Left lung (tissue), 10 donors: ENCODE data around the gene GLDN. TPM values are rescaled to one million over a fixed set of nuclear protein-coding genes. Genes with fewer than 3 reads are reported as not detected.
A peak's percentile ranks its signal among the peaks of the same experiment; 100 is the strongest.

Experiments used
- ATAC-seq: fragments of 200-7000 bp; cut with Tn5 transposase; one replicate; pipeline ENCODE4 v1.9.1; 2020; ENCODE audit warnings: moderate library complexity
- DNase-seq, 4 donors: peaks; one replicate each; pipeline ENCODE4 v3.0.0-alpha.2; 2013 to 2020
- H3K27ac ChIP-seq, 2 donors: fragments of 200-600 bp; sonication (generic) in 1 of 2; one replicate each; pipeline versions ENCODE4 v1.5.0 to v1.8.0; 2020 to 2021
- H3K27me3 ChIP-seq, 2 donors: fragments of 200-600 bp; sonication (generic) in 1 of 2; one replicate each; pipeline versions ENCODE4 v1.5.0 to v1.8.0; 2020 to 2021
- H3K36me3 ChIP-seq, 2 donors: fragments of 200-600 bp; sonication (generic) in 1 of 2; one replicate each; pipeline versions ENCODE4 v1.5.0 to v1.8.0; 2020 to 2021
- H3K4me1 ChIP-seq, 2 donors: fragments of 200-600 bp; one replicate each; pipeline ENCODE4 v1.8.0; 2021
- H3K4me3 ChIP-seq, 2 donors: fragments of 200-600 bp; sonication (generic) in 1 of 2; one replicate each; pipeline versions ENCODE4 v1.5.0 to v1.8.0; 2020 to 2021; ENCODE audit warnings: mild to moderate bottlenecking in 1 of 2
- H3K9me3 ChIP-seq, 2 donors: fragments of 200-600 bp; sonication (generic) in 1 of 2; one replicate each; pipeline versions ENCODE4 v1.5.0 to v1.8.0; 2020 to 2021
- CTCF ChIP-seq, 2 donors: fragments of 200-600 bp; sonication (generic) in 1 of 2; IDR thresholded peaks; one replicate each; pipeline versions ENCODE4 v1.5.0 to v1.8.0; 2021; ENCODE audit warnings: antibody characterized with exemption in 2 of 2
- intact Hi-C, 2 donors: fragments of 100-400 bp; cut with DNase I; formaldehyde crosslinking; loops; one replicate each; pipeline versions ENCODE4 v1.11.2 to v1.14.2; 2022
- polyA plus RNA-seq, 6 donors: library from polyadenylated mRNA; unstranded; fragments of 120-200 nt; gene quantifications; one replicate each; pipeline ENCODE4 v1.2.1, GENCODE V29; 2013; ENCODE audit not compliant: insufficient read length in 6 of 6
- total RNA-seq, 2 donors: library from RNA; stranded (reverse); fragmentation: NEBNext Ultra II Directional; extraction: Animal tissue kit (Norgen Biotek cat#: 25700); gene quantifications; one replicate each; pipeline ENCODE4 v1.2.1, GENCODE V29; 2021
- donor health status: DM: no; HTN: yes; CAD: no.
- donor health status: DM: no; HTN: no; CAD: no.

Gene GLDN
- total and polyA plus RNA-seq, 8 donors = 0.12 to 58.6 (median 0.25) TPM

DNA sequence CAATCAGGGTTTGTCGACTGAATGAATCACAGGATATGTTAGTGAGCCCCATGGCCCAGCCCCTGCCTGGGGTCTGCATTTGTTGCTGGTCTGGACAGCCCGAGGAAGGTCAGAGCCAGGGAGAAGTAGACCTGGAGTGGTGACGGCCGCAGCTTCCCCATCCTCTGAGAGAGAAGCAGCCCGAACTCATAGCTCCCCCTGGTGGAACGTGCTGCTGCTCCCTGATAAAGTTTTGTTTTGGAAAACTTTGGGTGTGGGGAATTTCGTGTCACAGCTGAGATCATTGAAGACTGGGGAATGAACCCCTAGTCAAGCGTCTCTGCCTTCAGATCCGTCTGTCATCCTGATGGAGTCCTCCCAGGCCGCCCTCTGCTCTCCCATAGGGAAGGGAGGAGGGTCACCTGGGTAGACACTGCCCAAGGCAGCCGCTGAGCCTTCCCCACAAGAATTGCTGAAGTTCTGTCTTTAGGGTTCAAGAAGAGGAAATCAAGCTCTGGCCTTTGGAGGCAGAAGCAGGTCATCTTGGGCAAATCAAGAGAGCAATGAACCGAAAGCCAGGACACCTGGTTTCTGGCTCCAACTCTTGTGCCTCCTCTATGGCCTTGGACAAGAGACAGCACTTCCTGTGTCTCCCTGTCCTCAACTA lies 60.5 kb downstream of the GLDN start:
- H3K36me3 ChIP-seq = no peaks in the 10 kb centered on the region
- DNase-seq (peak in 3 of 4 donors; percentile 11 to 83 (median 48)), ATAC-seq (peak; percentile 62)
- no peak overlapping the region for H3K27ac ChIP-seq
- TF ChIP-seq CTCF (IDR thresholded peaks at IDR 0.05) = peak; percentile 42 to 56
- H3K9me3 ChIP-seq = no peaks in the 10 kb centered on the region
- intact Hi-C loops = no loop called here
- no peaks in the 10 kb centered on the region for H3K27me3 ChIP-seq
- no peaks in the 10 kb centered on the region for H3K4me1 ChIP-seq
- no peak overlapping the region for H3K4me3 ChIP-seq

DNA sequence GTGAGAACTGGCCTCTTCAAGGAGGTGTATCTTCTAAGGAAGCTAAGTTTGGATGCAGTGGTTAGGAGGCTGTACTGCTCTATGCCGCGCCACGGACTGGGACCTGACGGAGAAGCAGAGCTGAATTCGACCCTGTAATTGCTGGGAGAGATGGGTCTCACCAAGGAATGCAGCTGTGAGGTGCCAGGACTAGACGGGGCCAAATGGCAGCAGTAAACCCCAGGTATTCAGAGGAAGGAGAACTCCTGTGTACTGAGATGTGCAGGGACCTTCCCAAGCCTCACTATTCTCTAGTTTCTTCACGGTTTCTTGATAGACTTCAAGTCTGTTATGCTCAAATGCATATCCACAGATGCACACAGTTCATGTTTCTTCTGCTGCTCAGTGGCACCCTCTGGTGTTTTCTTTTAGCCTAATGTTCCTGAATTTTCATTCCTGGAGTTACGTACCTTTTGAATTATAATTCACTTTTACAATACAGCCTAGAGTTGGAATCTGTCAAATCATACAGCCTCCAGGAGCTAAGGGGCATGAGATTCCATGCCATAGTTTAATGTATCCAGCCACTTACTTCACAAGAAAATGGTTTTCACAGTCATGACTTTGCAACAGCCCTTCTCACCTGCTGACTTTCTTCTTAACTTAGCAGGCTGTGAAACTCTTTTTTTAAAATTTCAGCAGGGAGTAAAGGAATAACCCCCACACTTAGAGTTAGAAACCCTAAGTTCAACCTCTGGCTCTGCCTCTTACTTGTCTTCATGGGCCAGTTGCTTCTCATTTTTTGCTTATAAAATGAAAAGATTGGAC lies 61.8 kb downstream of the GLDN start:
- H3K4me3 ChIP-seq = no peak overlapping the region
- no peaks in the 10 kb centered on the region for H3K36me3 ChIP-seq
- peak; percentile 10 to 24 for TF ChIP-seq CTCF (IDR thresholded peaks at IDR 0.05)
- DNase-seq = peak in 1 of 4 donors; percentile 20
- H3K9me3 ChIP-seq = no peaks in the 10 kb centered on the region
- H3K27ac ChIP-seq = no peak overlapping the region
- no peaks in the 10 kb centered on the region for H3K4me1 ChIP-seq
- H3K27me3 ChIP-seq = no peaks in the 10 kb centered on the region
- peak; percentile 27 for ATAC-seq
- intact Hi-C loops = no loop called here

- Histone ChIP-seq H3K4me3 (no peak overlapping the region), H3K36me3 (no peaks in the 10 kb centered on the region), H3K9me3 (no peaks in the 10 kb centered on the region), H3K4me1 (no peaks in the 10 kb centered on the region), H3K27me3 (no peaks in the 10 kb centered on the region), H3K27ac (no peak overlapping the region)
- DNase-seq (no peak), ATAC-seq (no peak)
- intact Hi-C loops = no loop called here
- TF ChIP-seq CTCF (IDR thresholded peaks at IDR 0.05) = no peak
These were observed 62.7 kb downstream of the GLDN start for GRCh38 chr15:51403946-51404695.

- intact Hi-C loops = no loop called here
- H3K4me1 ChIP-seq = no peaks in the 10 kb centered on the region
- no peak overlapping the region for H3K4me3 ChIP-seq
- ATAC-seq (no peak), DNase-seq (no peak)
- H3K36me3 ChIP-seq = no peaks in the 10 kb centered on the region
- H3K27ac ChIP-seq = no peak overlapping the region
- no peak for TF ChIP-seq CTCF (IDR thresholded peaks at IDR 0.05)
- no peaks in the 10 kb centered on the region for H3K9me3 ChIP-seq
- no peaks in the 10 kb centered on the region for H3K27me3 ChIP-seq
These were observed 64.5 kb downstream of the GLDN start for GRCh38 chr15:51405693-51406523.
